ENCODE data around the gene FOS. TPM values are rescaled to one million over a fixed set of nuclear protein-coding genes. Genes with fewer than 3 reads are reported as not detected.
A peak's percentile ranks its signal among the peaks of the same experiment; 100 is the strongest.

The FOS gene
- total RNA-seq, 2 experiments from 2014 or later, result 1,565 to 1,685 TPM

GRCh38 chr14:75275598-75275997 lies 3.0 kb upstream of the FOS start:
- ATAC-seq (ENCODE audit: poor library complexity) (no peak), DNase-seq (no peak)
- ChIA-PET CTCF (interaction anchor here (1.6 to 3.1 kb wide), 2 partner anchors 43 to 133 kb away, joined by 3 to 10 read pairs; no protein-coding TSS in a partner anchor), POLR2A (interaction anchor here (2.0 kb wide), 1 partner anchor 148 kb away, joined by 7 read pairs; the partner anchor contains the start of gene NEK9)
- peaks cover 55% of the 10 kb centered on the region for H3K4me1 Mint-ChIP-seq (ENCODE audit: low read depth)
- peaks cover 4% of the 10 kb centered on the region in 2 experiments for H3K27me3 ChIP-seq (ENCODE audit: control insufficient read depth in 1 of 2, insufficient read depth in 2 of 2, low read length in 2 of 2)
- H3K27ac ChIP-seq (ENCODE audit: low read depth in 1 of 2, low read length in 2 of 2), result peak overlapping the region in 1 of 2 donors; percentile 35
- peaks cover 31% of the 10 kb centered on the region for H3K36me3 Mint-ChIP-seq (ENCODE audit: low read depth)
- intact Hi-C loops (cut with DNase I, micrococcal nuclease), result loop anchor here in 1 of 2 experiments (2.0 kb wide), 1 partner anchor 15 kb away; no protein-coding TSS in a partner anchor
- no peak for TF ChIP-seq CTCF (IDR thresholded peaks at IDR 0.05)
- peaks cover 67% of the 10 kb centered on the region for H3K4me1 ChIP-seq (ENCODE audit: insufficient read depth, low read length)
- H3K4me3 ChIP-seq (ENCODE audit: low read length), result no peak overlapping the region
- peaks cover 15% of the 10 kb centered on the region for H3K36me3 ChIP-seq (ENCODE audit: insufficient read depth, low read length)
- peak overlapping the region; percentile 79 for H3K4me3 Mint-ChIP-seq
- peaks cover 56% of the 10 kb centered on the region for H3K27me3 Mint-ChIP-seq
- no peaks in the 10 kb centered on the region for H3K9me3 Mint-ChIP-seq
- peaks cover 0 to 6% of the 10 kb centered on the region in 2 experiments for H3K9me3 ChIP-seq (ENCODE audit: control insufficient read depth in 1 of 2, insufficient read depth in 1 of 2, low read length in 2 of 2)
- H3K27ac Mint-ChIP-seq, result peak overlapping the region; percentile 90

GRCh38 chr14:75277008-75277814 lies 1.4 kb upstream of the FOS start:
- Histone ChIP-seq H3K9me3 (ENCODE audit: control insufficient read depth in 1 of 2, insufficient read depth in 1 of 2, low read length in 2 of 2) (peaks cover 0 to 9% of the 10 kb centered on the region in 2 experiments), H3K27me3 (ENCODE audit: control insufficient read depth in 1 of 2, insufficient read depth in 2 of 2, low read length in 2 of 2) (peaks cover 4% of the 10 kb centered on the region in 2 experiments), H3K4me1 (ENCODE audit: insufficient read depth, low read length) (peaks cover 75% of the 10 kb centered on the region), H3K36me3 (ENCODE audit: insufficient read depth, low read length) (peaks cover 24% of the 10 kb centered on the region), H3K27ac (ENCODE audit: low read depth in 1 of 2, low read length in 2 of 2) (peak overlapping the region in 1 of 2 donors; percentile 69), H3K4me3 (ENCODE audit: low read length) (peak overlapping the region; percentile 88)
- H3K27ac Mint-ChIP-seq, result peak overlapping the region; percentile 92
- TF ChIP-seq CTCF (IDR thresholded peaks at IDR 0.05), result no peak
- CTCF ChIA-PET, result interaction anchor here (0.7 to 3.1 kb wide), 5 partner anchors 17 to 384 kb away, joined by 3 to 10 read pairs (median 3); partner anchors contain the start of genes ERG28 and TTLL5
- POLR2A ChIA-PET, result interaction anchor here (0.6 to 2.0 kb wide), 10 partner anchors 10 to 440 kb away, joined by 3 to 17 read pairs (median 4); partner anchors contain the start of gene NEK9
- intact Hi-C loops (cut with DNase I, micrococcal nuclease), result no loop called here
- peak in 12 of 14 experiments; percentile 12 to 93 (median 62) for DNase-seq
- H3K27me3 Mint-ChIP-seq, result peaks cover 61% of the 10 kb centered on the region
- H3K4me3 Mint-ChIP-seq, result peak overlapping the region; percentile 94
- peaks cover 46% of the 10 kb centered on the region for H3K36me3 Mint-ChIP-seq (ENCODE audit: low read depth)
- ATAC-seq (ENCODE audit: poor library complexity), result peak; percentile 2
- H3K9me3 Mint-ChIP-seq, result no peaks in the 10 kb centered on the region
- H3K4me1 Mint-ChIP-seq (ENCODE audit: low read depth), result peaks cover 60% of the 10 kb centered on the region

DNA sequence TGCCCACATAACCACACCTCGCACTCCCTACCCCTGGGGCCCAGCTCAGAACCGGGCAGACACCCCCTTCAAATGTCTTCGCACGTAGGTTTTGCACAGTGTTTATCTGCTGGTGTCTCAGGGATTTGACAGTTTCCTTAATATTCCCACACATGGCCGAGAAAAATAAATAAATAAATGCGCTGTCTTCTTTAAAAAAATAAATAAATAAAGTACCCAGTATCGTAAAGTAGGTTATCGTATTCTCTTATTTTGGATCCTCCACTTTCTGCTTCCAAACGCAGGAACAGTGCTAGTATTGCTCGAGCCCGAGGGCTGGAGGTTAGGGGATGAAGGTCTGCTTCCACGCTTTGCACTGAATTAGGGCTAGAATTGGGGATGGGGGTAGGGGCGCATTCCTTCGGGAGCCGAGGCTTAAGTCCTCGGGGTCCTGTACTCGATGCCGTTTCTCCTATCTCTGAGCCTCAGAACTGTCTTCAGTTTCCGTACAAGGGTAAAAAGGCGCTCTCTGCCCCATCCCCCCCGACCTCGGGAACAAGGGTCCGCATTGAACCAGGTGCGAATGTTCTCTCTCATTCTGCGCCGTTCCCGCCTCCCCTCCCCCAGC lies 710 bp upstream of the FOS start:
- Histone ChIP-seq H3K27ac (ENCODE audit: low read depth in 1 of 2, low read length in 2 of 2) (peak overlapping the region; percentile 63 to 69), H3K9me3 (ENCODE audit: control insufficient read depth in 1 of 2, insufficient read depth in 1 of 2, low read length in 2 of 2) (peaks cover 0 to 13% of the 10 kb centered on the region in 2 experiments), H3K4me1 (ENCODE audit: insufficient read depth, low read length) (peaks cover 75% of the 10 kb centered on the region), H3K36me3 (ENCODE audit: insufficient read depth, low read length) (peaks cover 24% of the 10 kb centered on the region), H3K27me3 (ENCODE audit: control insufficient read depth in 1 of 2, insufficient read depth in 2 of 2, low read length in 2 of 2) (peaks cover 4% of the 10 kb centered on the region in 2 experiments), H3K4me3 (ENCODE audit: low read length) (peak overlapping the region; percentile 88)
- H3K9me3 Mint-ChIP-seq, result no peaks in the 10 kb centered on the region
- peak overlapping the region; percentile 94 for H3K4me3 Mint-ChIP-seq
- no peak for TF ChIP-seq CTCF (IDR thresholded peaks at IDR 0.05)
- H3K27ac Mint-ChIP-seq, result peak overlapping the region; percentile 92
- peaks cover 53% of the 10 kb centered on the region for H3K36me3 Mint-ChIP-seq (ENCODE audit: low read depth)
- CTCF ChIA-PET, result interaction anchor here (1.2 to 3.1 kb wide), 3 partner anchors 18 to 45 kb away, joined by 6 to 10 read pairs (median 7); no protein-coding TSS in a partner anchor
- intact Hi-C loops (cut with DNase I, micrococcal nuclease), result loop anchor here (1.0 kb wide), 4 partner anchors 16 to 102 kb away; partner anchors contain the start of gene TMED10 (in 2 of the 2)
- peaks cover 68% of the 10 kb centered on the region for H3K27me3 Mint-ChIP-seq
- DNase-seq (no peak), ATAC-seq (ENCODE audit: poor library complexity) (no peak)
- POLR2A ChIA-PET, result interaction anchor here (0.6 to 2.0 kb wide), 8 partner anchors 12 to 102 kb away, joined by 3 to 17 read pairs (median 4); no protein-coding TSS in a partner anchor
- H3K4me1 Mint-ChIP-seq (ENCODE audit: low read depth), result peaks cover 60% of the 10 kb centered on the region

All from CD4-positive, alpha-beta T cell (primary cell).